K562 (cell line): ENCODE measurements around the gene DSG3.

Source experiments
- ADNP ChIP-seq: fragments of 200-800 bp; sonication (Bioruptor generic); IDR thresholded peaks from 2 replicates; pipeline ENCODE4 v1.6.1; 2016; ENCODE audit warnings: missing genetic modification characterization, missing compliant biosample characterization
- FOXA3 ChIP-seq, 2 experiments: fragments of 450-650 bp in 1 of 2; sonication (generic) in 1 of 2; formaldehyde crosslinking; IDR thresholded peaks in 1 of 2; conservative IDR thresholded peaks in 1 of 2; 2 replicates each; pipeline versions ENCODE4 v1.4.0 to v1.8.0; 2020 to 2022; ENCODE audit warnings: mild to moderate bottlenecking in 2 of 2, missing genetic modification reagents in 1 of 2
- KLF6 ChIP-seq: fragments of 250-450 bp; sonication (Bioruptor Pico); IDR thresholded peaks from 2 replicates; pipeline ENCODE4 v1.4.0; 2020; ENCODE audit warnings: mild to moderate bottlenecking, moderate library complexity, borderline replicate concordance
- POLR2AphosphoS5 ChIP-seq: IDR thresholded peaks from 2 replicates; pipeline ENCODE4 v1.6.1; 2011; ENCODE audit warnings: mild to moderate bottlenecking, low read depth, low read length, moderate library complexity; ENCODE audit not compliant: control insufficient read depth, insufficient read depth
- RFX1 ChIP-seq: fragments of 450-650 bp; IDR thresholded peaks from 2 replicates; pipeline ENCODE4 v1.6.1; 2016; ENCODE audit warnings: mild to moderate bottlenecking, moderate library complexity
- RNF2 ChIP-seq: sonication (generic); IDR thresholded peaks from 2 replicates; pipeline ENCODE4 v1.6.1; 2016
- THAP7 ChIP-seq: fragments of 250-450 bp; sonication (Bioruptor Pico); IDR thresholded peaks from 2 replicates; pipeline ENCODE4 v1.5.0; 2021
- ZBTB8A ChIP-seq: fragments of 450-650 bp; IDR thresholded peaks from 2 replicates; pipeline ENCODE4 v1.6.1; 2018; ENCODE audit warnings: mild to moderate bottlenecking, moderate library complexity; ENCODE audit not compliant: partially characterized antibody
- TF ChIP-seq, protein P1 (sequence below): IDR thresholded peaks from 2 replicates; pipeline ENCODE4 v1.6.1; 2016; ENCODE audit warnings: missing genetic modification characterization, missing compliant biosample characterization

GRCh38 chr18:31503011-31503410 lies 55.5 kb downstream of the DSG3 start:
- TF ChIP-seq, protein P1, sequence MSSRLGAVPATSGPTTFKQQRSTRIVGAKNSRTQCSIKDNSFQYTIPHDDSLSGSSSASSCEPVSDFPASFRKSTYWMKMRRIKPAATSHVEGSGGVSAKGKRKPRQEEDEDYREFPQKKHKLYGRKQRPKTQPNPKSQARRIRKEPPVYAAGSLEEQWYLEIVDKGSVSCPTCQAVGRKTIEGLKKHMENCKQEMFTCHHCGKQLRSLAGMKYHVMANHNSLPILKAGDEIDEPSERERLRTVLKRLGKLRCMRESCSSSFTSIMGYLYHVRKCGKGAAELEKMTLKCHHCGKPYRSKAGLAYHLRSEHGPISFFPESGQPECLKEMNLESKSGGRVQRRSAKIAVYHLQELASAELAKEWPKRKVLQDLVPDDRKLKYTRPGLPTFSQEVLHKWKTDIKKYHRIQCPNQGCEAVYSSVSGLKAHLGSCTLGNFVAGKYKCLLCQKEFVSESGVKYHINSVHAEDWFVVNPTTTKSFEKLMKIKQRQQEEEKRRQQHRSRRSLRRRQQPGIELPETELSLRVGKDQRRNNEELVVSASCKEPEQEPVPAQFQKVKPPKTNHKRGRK (tag) = no peak
- TF ChIP-seq POLR2AphosphoS5 (no peak), FOXA3 (CRISPR knock-in tag; conservative IDR thresholded peaks at IDR 0.05 in 1 of 2, IDR thresholded peaks at IDR 0.05 in 1 of 2) (no peak), ADNP (tag) (no peak), RFX1 (no peak), KLF6 (no peak), ZBTB8A (no peak), THAP7 (no peak), RNF2 (no peak)
